GM19372 (cell line): ENCODE results near the gene IGF2BP1.
"Not testable (repeated sequence)": the region's sequence is repeated elsewhere in the genome, so short reads cannot be mapped to it uniquely, and the experiment has no call there.

Experiments used
- ATAC-seq: cut with Tn5 transposase; IDR thresholded peaks from one replicate; pipeline ENCODE4 v1.9.1; 2021; ENCODE audit warnings: mild to moderate bottlenecking, low read depth, moderate library complexity; ENCODE audit not compliant: unreplicated experiment

IGF2BP1 gene

GRCh38 chr17:49016775-49017463, 19.7 kb downstream of the IGF2BP1 start:
- ATAC-seq, result no peak

GRCh38 chr17:49018116-49018612, 21.0 kb downstream of the IGF2BP1 start:
- ATAC-seq, result no peak

- no peak for ATAC-seq
These were observed 21.6 kb downstream of the IGF2BP1 start for GRCh38 chr17:49018748-49019147.

GRCh38 chr17:49020609-49021008, 23.4 kb downstream of the IGF2BP1 start:
- ATAC-seq, result no peak

GRCh38 chr17:49021095-49021767, 24.0 kb downstream of the IGF2BP1 start:
- no peak for ATAC-seq

- no peak for ATAC-seq
These were observed 24.6 kb downstream of the IGF2BP1 start for GRCh38 chr17:49021768-49022103.

- ATAC-seq, result no peak
These were observed 25.3 kb downstream of the IGF2BP1 start for GRCh38 chr17:49022391-49022941.

- ATAC-seq, result no peak
These were observed 27.3 kb downstream of the IGF2BP1 start for GRCh38 chr17:49024523-49024922.

- not testable (repeated sequence) for ATAC-seq
These were observed 29.3 kb downstream of the IGF2BP1 start for GRCh38 chr17:49026447-49026846.

GRCh38 chr17:49028271-49028670, 31.1 kb downstream of the IGF2BP1 start:
- ATAC-seq, result no peak

GRCh38 chr17:49029801-49030200, 32.6 kb downstream of the IGF2BP1 start:
- ATAC-seq, result no peak

GRCh38 chr17:49031965-49032928, 35.1 kb downstream of the IGF2BP1 start:
- ATAC-seq, result no peak

- no peak for ATAC-seq
These were observed 38.5 kb downstream of the IGF2BP1 start for GRCh38 chr17:49035470-49036269.

GRCh38 chr17:49036270-49036626, 39.1 kb downstream of the IGF2BP1 start:
- no peak for ATAC-seq

GRCh38 chr17:49038138-49038537, 41.0 kb downstream of the IGF2BP1 start:
- no peak for ATAC-seq

- ATAC-seq, result no peak
These were observed 41.4 kb downstream of the IGF2BP1 start for GRCh38 chr17:49038544-49038943.

GRCh38 chr17:49039518-49039917, 42.3 kb downstream of the IGF2BP1 start:
- ATAC-seq, result not testable (repeated sequence)

- no peak for ATAC-seq
These were observed 44.3 kb downstream of the IGF2BP1 start for GRCh38 chr17:49041527-49041926.

- ATAC-seq, result no peak
These were observed 48.2 kb downstream of the IGF2BP1 start for GRCh38 chr17:49045376-49045775.

GRCh38 chr17:49046912-49047311, 49.7 kb downstream of the IGF2BP1 start:
- no peak for ATAC-seq
